A549 treated with dexamethasone at 1 μM for 4 hours (cell line): ENCODE data around the gene FAM217B. TPM values are rescaled to one million over a fixed set of nuclear protein-coding genes. Genes with fewer than 3 reads are reported as not detected.

ENCODE experiments used
- total RNA-seq: library from RNA; stranded (reverse); fragments of 200-300 nt; extraction: Qiagen RNA extraction; gene quantifications from 5 replicates; pipeline ENCODE4 v1.2.3, GENCODE V29; 2022

FAM217B gene
- total RNA-seq = 6.1 to 8.0 TPM (median 7.0 TPM) in 5 replicates

GRCh38 chr20:59940129-59940955 lies at the start of gene FAM217B, which contains the start of gene PPP1R3D:
Gene FAM217B, plus strand, starts transcription at chr20:59940389. Its CDS starts 3,555 bp downstream, at chr20:59943944.
Gene PPP1R3D, minus strand, starts transcription at chr20:59940305. Its CDS starts 374 bp downstream, at chr20:59939931.

GRCh38 chr20:59933296-59933848 lies 6.8 kb upstream of the FAM217B start, which contains the start of gene SYCP2:
Gene SYCP2, minus strand, starts transcription at chr20:59933637. Its CDS starts 11,224 bp downstream, at chr20:59922413.

GRCh38 chr20:59958123-59958522 lies 17.9 kb downstream of the FAM217B start, which contains the start of gene CDH26:
Gene CDH26, plus strand, starts transcription at chr20:59958423. Its CDS starts 304 bp downstream, at chr20:59958727.

Other genes with a start within 250 kb of the FAM217B start
- 0.12 to 0.61 TPM (median 0.29 TPM) in 5 replicates for gene SYCP2, start 6.8 kb upstream of the FAM217B start, total RNA-seq
- 2.0 to 2.9 TPM (median 2.5 TPM) in 5 replicates for gene PPP1R3D, start 84 bp upstream of the FAM217B start, total RNA-seq
- gene CDH26, start 18.0 kb downstream of the FAM217B start, total RNA-seq = 0.06 to 0.17 TPM (median 0.13 TPM) in 5 replicates